GM12878 (cell line): Measurements from ENCODE around the gene NKX6-1. TPM values are rescaled to one million over a fixed set of nuclear protein-coding genes. Genes with fewer than 3 reads are reported as not detected.

Experiments
- ATAC-seq: fragments of 200-7000 bp; cut with Tn5 transposase; 3 replicates; pipeline ENCODE4 v1.9.1; 2020; ENCODE audit warnings: mild to moderate bottlenecking, moderate library complexity
- BruUV-seq: library from RNA; stranded (reverse); fragments of 400-500 nt; replicated peaks from 2 replicates; lab custom pipeline; 2021; lab: Mats Ljungman, UMichigan
- CTCF ChIA-PET: fragments of 300-600 bp; sonication (Branson Sonifier 250); formaldehyde crosslinking; extraction: SDS; loops from one replicate; lab custom pipeline; 2021; ENCODE audit warnings: inconsistent platforms; lab: Yijun Ruan, JAX
- POLR2A ChIA-PET: fragments of 350-600 bp; formaldehyde crosslinking; extraction: SDS; loops from one replicate; lab custom pipeline; 2021; ENCODE audit warnings: inconsistent platforms; lab: Charles Lee
- RAD21 ChIA-PET: fragments of 300-600 bp; sonication (Branson Sonifier 250); formaldehyde crosslinking; loops from one replicate; lab custom pipeline; 2023; ENCODE audit warnings: antibody characterized with exemption; ENCODE audit not compliant: unreplicated experiment; lab: Charles Lee
- SMC1A ChIA-PET: fragments of 300-600 bp; sonication (Branson Sonifier 250); formaldehyde crosslinking; loops from one replicate; lab custom pipeline; 2023; ENCODE audit not compliant: unreplicated experiment, uncharacterized antibody; lab: Charles Lee
- DNase-seq: peaks from one replicate; pipeline ENCODE4 v3.0.0-alpha.2; 2011; ENCODE audit warnings: low read depth, low spot score
- FAIRE-seq: peaks from 3 replicates; lab custom pipeline; 2011; peaks lifted over from hg19 to GRCh38; lab: Jason Lieb, UNC
- H2AFZ ChIP-seq: 2 replicates; pipeline ENCODE4 v1.6.0; 2011; ENCODE audit warnings: low read depth, low read length, control low read depth; ENCODE audit not compliant: control insufficient read depth
- H3K27ac ChIP-seq: 2 replicates; pipeline ENCODE4 v1.5.1; 2011; ENCODE audit warnings: control low read depth; ENCODE audit not compliant: control insufficient read depth, insufficient read depth
- H3K27me3 ChIP-seq, 2 experiments: replicated peaks in 1 of 2; 2 replicates each; pipeline versions ENCODE4 v1.6.0 to v1.6.1; 2011; ENCODE audit warnings: low read length in 1 of 2; ENCODE audit not compliant: control insufficient read depth in 2 of 2, insufficient read depth in 2 of 2
- H3K36me3 ChIP-seq, 2 experiments: 2 replicates each; pipeline ENCODE4 v1.5.1; 2011; ENCODE audit warnings: low read length in 1 of 2; ENCODE audit not compliant: control insufficient read depth in 2 of 2, insufficient read depth in 2 of 2
- H3K4me1 ChIP-seq: 2 replicates; pipeline ENCODE4 v1.6.1; 2011; ENCODE audit warnings: mild to moderate bottlenecking, low read length, moderate library complexity, mixed read lengths; ENCODE audit not compliant: control insufficient read depth, insufficient read depth
- H3K4me2 ChIP-seq: 2 replicates; pipeline ENCODE4 v1.6.0; 2011; ENCODE audit warnings: control low read depth; ENCODE audit not compliant: control insufficient read depth, insufficient read depth
- H3K4me3 ChIP-seq: fragments of 200-600 bp; sonication (generic); 2 replicates; pipeline ENCODE4 v1.5.1; 2016
- H3K79me2 ChIP-seq: 2 replicates; pipeline ENCODE4 v1.6.0; 2011; ENCODE audit warnings: low read length; ENCODE audit not compliant: control insufficient read depth, insufficient read depth
- H3K9ac ChIP-seq: 2 replicates; pipeline ENCODE4 v1.8.0; 2011; ENCODE audit warnings: low read length, control low read depth, mixed read lengths; ENCODE audit not compliant: control insufficient read depth, insufficient read depth
- H3K9me3 ChIP-seq: replicated peaks from 3 replicates; pipeline ENCODE4 v1.5.1; 2011; ENCODE audit warnings: mild to moderate bottlenecking, low read length; ENCODE audit not compliant: control insufficient read depth, insufficient read depth
- H4K20me1 ChIP-seq: 2 replicates; pipeline ENCODE4 v1.6.0; 2011; ENCODE audit not compliant: control insufficient read depth, insufficient read depth
- CHD1 ChIP-seq: IDR thresholded peaks from 2 replicates; pipeline ENCODE4 v1.6.1; 2012; ENCODE audit warnings: low read depth, low read length, improper control_type of control experiment
- CTCF ChIP-seq, 3 experiments: IDR thresholded peaks in 2 of 3; conservative IDR thresholded peaks in 1 of 3; 2 replicates each; pipeline ENCODE4 v1.5.1; 2011; ENCODE audit warnings: low read depth in 3 of 3, low read length in 3 of 3, mild to moderate bottlenecking in 3 of 3, control low read depth in 2 of 3, moderate library complexity in 2 of 3, inconsistent platforms in 1 of 3, mixed read lengths in 1 of 3; ENCODE audit not compliant: control insufficient read depth in 2 of 3, insufficient read depth in 1 of 3; ENCODE audit errors: extremely low read depth in 1 of 3
- DPF2 ChIP-seq: fragments of 450-650 bp; IDR thresholded peaks from 2 replicates; pipeline ENCODE4 v1.6.1; 2017; ENCODE audit warnings: mild to moderate bottlenecking
- E2F8 ChIP-seq: fragments of 450-650 bp; IDR thresholded peaks from 2 replicates; pipeline ENCODE4 v1.6.1; 2018; ENCODE audit warnings: mild to moderate bottlenecking, low read depth, moderate library complexity; ENCODE audit not compliant: partially characterized antibody
- ESRRA ChIP-seq: IDR thresholded peaks from 2 replicates; pipeline ENCODE4 v1.6.1; 2012; ENCODE audit warnings: mild to moderate bottlenecking, low read length, improper control_type of control experiment
- KAT2A ChIP-seq: conservative IDR thresholded peaks from 2 replicates; pipeline ENCODE4 v1.6.1; 2011; ENCODE audit warnings: low read depth, low read length; ENCODE audit not compliant: control insufficient read depth
- PBX3 ChIP-seq: IDR thresholded peaks from 2 replicates; pipeline ENCODE4 v1.6.1; 2011; ENCODE audit warnings: mild to moderate bottlenecking, low read depth, low read length, moderate library complexity; ENCODE audit not compliant: insufficient replicate concordance
- POLR2AphosphoS5 ChIP-seq: IDR thresholded peaks from 2 replicates; pipeline ENCODE4 v1.6.1; 2011; ENCODE audit warnings: mild to moderate bottlenecking, low read length, inconsistent platforms
- TCF3 ChIP-seq: IDR thresholded peaks from 2 replicates; pipeline ENCODE4 v1.6.1; 2012; ENCODE audit warnings: low read depth, mild to moderate bottlenecking, low read length, borderline replicate concordance; ENCODE audit not compliant: insufficient read depth
- WGBS: methylation state at CpG from one replicate; pipeline ENCODE4 v1.1.6; 2016; ENCODE audit warnings: low lambda C conversion rate; ENCODE audit not compliant: insufficient replicate concordance, insufficient coverage; ENCODE audit errors: missing lambda C conversion rate; 5-methylcytosine and 5-hydroxymethylcytosine counted together
- in situ Hi-C: fragments of 300-500 bp; cut with MboI; formaldehyde crosslinking; loops from 9 replicates; pipeline ENCODE4 v1.14.3; 2018; ENCODE audit warnings: mixed read lengths
- intact Hi-C: fragments of 100-400 bp; cut with micrococcal nuclease; formaldehyde crosslinking; loops from one replicate; pipeline ENCODE4 v1.14.2; 2022; ENCODE audit not compliant: unreplicated experiment
- polyA plus RNA-seq, 11 experiments: library from polyadenylated mRNA; depleted of rRNA in 4 of 11; unstranded in 6 of 11; stranded (reverse) in 5 of 11; fragments of >200 nt; fragmentation: Nextera tagmentation in 4 of 11; fragmentation: Illumina TruSeq in 1 of 11; extraction: Ambion mirVana in 4 of 11; extraction: Trizol in 1 of 11; gene quantifications; 1 replicate in 1 of 11; 2 replicates in 10 of 11; pipeline versions ENCODE4 v1.2.1 to v1.2.3, GENCODE V29; 2011 to 2016; ENCODE audit warnings: inconsistent platforms in 2 of 11, missing spikeins in 2 of 11, low read depth in 1 of 11
- total RNA-seq, 4 experiments: library from RNA; depleted of rRNA in 3 of 4; stranded (reverse); fragments of >200 nt in 3 of 4; fragmentation: Illumina TruSeq in 1 of 4; extraction: Trizol in 1 of 4; gene quantifications; 2 replicates each; pipeline versions ENCODE4 v1.2.1 to v1.2.3, GENCODE V29; 2013 to 2021
- TF ChIP-seq, protein P1 (sequence below): fragments of 450-650 bp; IDR thresholded peaks from 2 replicates; pipeline ENCODE4 v1.6.1; 2016; ENCODE audit warnings: mild to moderate bottlenecking

NKX6-1 gene
- total and polyA plus RNA-seq, 10 of the 15 experiments (the other 5 are each of a cell fraction or from before 2014, with no cell fraction given) = not detected

DNA sequence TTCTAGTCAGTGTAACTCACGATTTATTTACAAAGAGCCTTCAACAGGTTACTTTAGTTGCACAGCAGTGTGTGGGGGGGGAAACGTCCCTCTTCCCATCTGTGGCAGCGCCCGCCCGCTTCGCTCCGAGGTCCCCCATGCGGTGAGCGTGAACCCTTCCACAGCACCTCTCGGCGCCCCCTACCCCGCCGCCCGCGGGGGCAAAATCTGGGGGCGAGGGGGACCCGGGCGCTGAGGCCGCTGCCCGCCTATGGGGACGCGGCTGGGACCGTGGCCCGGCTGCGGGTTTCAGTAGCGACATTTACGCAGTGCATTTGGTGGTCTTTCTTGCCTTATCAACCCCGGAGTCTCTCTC lies 6.4 kb downstream of the NKX6-1 start:
- 61% methylated on average over 22 of the region's 28 CpGs for WGBS
- TF ChIP-seq, protein P1, sequence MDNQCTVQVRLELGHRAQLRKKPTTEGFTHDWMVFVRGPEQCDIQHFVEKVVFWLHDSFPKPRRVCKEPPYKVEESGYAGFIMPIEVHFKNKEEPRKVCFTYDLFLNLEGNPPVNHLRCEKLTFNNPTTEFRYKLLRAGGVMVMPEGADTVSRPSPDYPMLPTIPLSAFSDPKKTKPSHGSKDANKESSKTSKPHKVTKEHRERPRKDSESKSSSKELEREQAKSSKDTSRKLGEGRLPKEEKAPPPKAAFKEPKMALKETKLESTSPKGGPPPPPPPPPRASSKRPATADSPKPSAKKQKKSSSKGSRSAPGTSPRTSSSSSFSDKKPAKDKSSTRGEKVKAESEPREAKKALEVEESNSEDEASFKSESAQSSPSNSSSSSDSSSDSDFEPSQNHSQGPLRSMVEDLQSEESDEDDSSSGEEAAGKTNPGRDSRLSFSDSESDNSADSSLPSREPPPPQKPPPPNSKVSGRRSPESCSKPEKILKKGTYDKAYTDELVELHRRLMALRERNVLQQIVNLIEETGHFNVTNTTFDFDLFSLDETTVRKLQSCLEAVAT = no peak
- TF ChIP-seq KAT2A (no peak), ESRRA (no peak), PBX3 (no peak)
- H3K4me1 ChIP-seq = no peaks in the 10 kb centered on the region
- H3K27me3 ChIP-seq = peaks cover 12 to 17% of the 10 kb centered on the region in 2 experiments
- no peak for FAIRE-seq
- in situ Hi-C loops = no loop called here
- POLR2A ChIA-PET = no interaction called here
- no peak for DNase-seq
- no peaks in the 10 kb centered on the region for H4K20me1 ChIP-seq
- BruUV-seq = no TSS peak
- intact Hi-C loops = no loop called here
- H3K9ac ChIP-seq = no peak overlapping the region
- no peaks in the 10 kb centered on the region for H3K79me2 ChIP-seq
- no peak overlapping the region for H3K4me2 ChIP-seq
- ATAC-seq = no peak
- RAD21 ChIA-PET = no interaction called here
- no peak overlapping the region for H3K27ac ChIP-seq
- no peak overlapping the region for H3K4me3 ChIP-seq
- no peak overlapping the region for H2AFZ ChIP-seq
- SMC1A ChIA-PET = no interaction called here
- CTCF ChIA-PET = no interaction called here
- H3K9me3 ChIP-seq = no peaks in the 10 kb centered on the region; the same call in 1 of the 3 replicates
- no peaks in the 10 kb centered on the region for H3K36me3 ChIP-seq

DNA sequence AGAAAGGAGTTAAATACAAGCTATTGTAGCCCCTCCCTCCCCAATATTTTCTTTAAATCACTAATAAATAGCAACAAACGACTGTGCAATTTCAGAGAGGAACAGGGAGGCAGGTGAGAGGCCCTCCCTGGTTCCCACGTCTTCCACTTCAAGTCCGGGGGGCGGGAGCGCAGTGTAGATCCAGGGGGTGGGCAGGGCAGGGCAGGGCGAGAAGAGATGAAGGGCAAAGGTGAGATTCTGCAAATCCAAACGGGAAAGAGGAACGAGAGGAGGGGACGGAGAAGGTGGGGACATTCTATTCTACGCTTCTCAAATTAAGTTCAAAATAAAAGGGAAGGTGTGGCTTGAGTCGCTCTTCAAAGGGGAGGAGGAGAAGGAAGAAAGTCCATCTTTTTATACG lies 6.8 kb downstream of the NKX6-1 start:
- Histone ChIP-seq H3K4me2 (no peak overlapping the region), H4K20me1 (no peaks in the 10 kb centered on the region), H3K27me3 (peaks cover 12 to 16% of the 10 kb centered on the region in 2 experiments), H2AFZ (no peak overlapping the region), H3K4me3 (no peak overlapping the region), H3K36me3 (no peaks in the 10 kb centered on the region), H3K9ac (no peak overlapping the region), H3K27ac (no peak overlapping the region), H3K79me2 (no peaks in the 10 kb centered on the region), H3K4me1 (no peaks in the 10 kb centered on the region), H3K9me3 (no peaks in the 10 kb centered on the region; the same call in 1 of the 3 replicates)
- in situ Hi-C loops (no loop called here), intact Hi-C loops (no loop called here)
- FAIRE-seq (no peak), DNase-seq (no peak), ATAC-seq (no peak)
- no TSS peak for BruUV-seq
- SMC1A ChIA-PET = no interaction called here
- CTCF ChIA-PET = no interaction called here
- POLR2A ChIA-PET = no interaction called here
- WGBS = 35% methylated on average over 11 of the region's 12 CpGs
- RAD21 ChIA-PET = no interaction called here
- TF ChIP-seq CTCF (IDR thresholded peaks at IDR 0.05 in 2 of 3, conservative IDR thresholded peaks at IDR 0.05 in 1 of 3; ENCODE audit: control insufficient read depth in 2 of 3, extremely low read depth in 1 of 3, insufficient read depth in 1 of 3, low read depth in 3 of 3, low read length in 3 of 3) (no peak), TCF3 (no peak), E2F8 (no peak), POLR2AphosphoS5 (no peak), DPF2 (no peak), CHD1 (no peak)
